Measurements from ENCODE around the gene PPIL4. TPM values are rescaled to one million over a fixed set of nuclear protein-coding genes. Genes with fewer than 3 reads are reported as not detected.
"Not testable (repeated sequence)": the region's sequence is repeated elsewhere in the genome, so short reads cannot be mapped to it uniquely, and the experiment has no call there.

Gene PPIL4
- total RNA-seq, 2 donors from 2014 or later = 18.6 to 24.3 TPM

- intact Hi-C loops (cut with DNase I, micrococcal nuclease) = no loop called here
These were observed 1.1 kb downstream of the PPIL4 start for GRCh38 chr6:149544646-149545257.

GRCh38 chr6:149541139-149541538 lies 4.7 kb downstream of the PPIL4 start:
- ATAC-seq (no peak), DNase-seq (no peak)
- intact Hi-C loops (cut with DNase I, micrococcal nuclease) = no loop called here

More at GRCh38 chr6:149544646-149545257, 1.1 kb downstream of the PPIL4 start:
- DNase-seq = no peak
- ATAC-seq = peak; percentile 4

GRCh38 chr6:149534742-149535141 lies 11.1 kb downstream of the PPIL4 start:
- intact Hi-C loops (cut with DNase I, micrococcal nuclease) = no loop called here
- ATAC-seq = no peak
- DNase-seq = no peak

GRCh38 chr6:149529650-149530049 lies 16.2 kb downstream of the PPIL4 start:
- DNase-seq (no peak), ATAC-seq (no peak)
- intact Hi-C loops (cut with DNase I, micrococcal nuclease) = no loop called here

GRCh38 chr6:149515494-149515893 lies 30.3 kb downstream of the PPIL4 start:
- no peak for DNase-seq
- ATAC-seq = no peak
- intact Hi-C loops (cut with DNase I, micrococcal nuclease) = loop anchor here in 1 of 2 donors (5.0 kb wide), 1 partner anchor 488 kb away; no protein-coding TSS in a partner anchor

- intact Hi-C loops (cut with DNase I, micrococcal nuclease) = no loop called here
- no peak for DNase-seq
- ATAC-seq = no peak
These were observed 31.9 kb downstream of the PPIL4 start for GRCh38 chr6:149513915-149514314.

- no peak for ATAC-seq
These were observed 34.9 kb downstream of the PPIL4 start for GRCh38 chr6:149510793-149511512.

GRCh38 chr6:149508485-149508884 lies 37.4 kb downstream of the PPIL4 start:
- no peak for DNase-seq
- no peak for ATAC-seq
- intact Hi-C loops (cut with DNase I, micrococcal nuclease) = no loop called here

More at GRCh38 chr6:149510793-149511512, 34.9 kb downstream of the PPIL4 start:
- no peak for DNase-seq
- intact Hi-C loops (cut with DNase I, micrococcal nuclease) = no loop called here

- intact Hi-C loops (cut with DNase I, micrococcal nuclease) = no loop called here
- ATAC-seq (no peak), DNase-seq (no peak)
These were observed 42.0 kb downstream of the PPIL4 start for GRCh38 chr6:149503872-149504271.

GRCh38 chr6:149503276-149503675 lies 42.6 kb downstream of the PPIL4 start:
- intact Hi-C loops (cut with DNase I, micrococcal nuclease) = no loop called here
- ATAC-seq (no peak), DNase-seq (no peak)

GRCh38 chr6:149501768-149502167 lies 44.1 kb downstream of the PPIL4 start:
- ATAC-seq (no peak), DNase-seq (no peak)
- intact Hi-C loops (cut with DNase I, micrococcal nuclease) = no loop called here

GRCh38 chr6:149501201-149501600 lies 44.6 kb downstream of the PPIL4 start:
- intact Hi-C loops (cut with DNase I, micrococcal nuclease) = no loop called here
- ATAC-seq = no peak
- no peak for DNase-seq

- ATAC-seq = no peak
These were observed 45.7 kb downstream of the PPIL4 start for GRCh38 chr6:149500096-149500495.

GRCh38 chr6:149499066-149499465 lies 46.8 kb downstream of the PPIL4 start:
- peak; percentile 85 for ATAC-seq
- intact Hi-C loops (cut with DNase I, micrococcal nuclease) = no loop called here

More at GRCh38 chr6:149500096-149500495, 45.7 kb downstream of the PPIL4 start:
- no peak for DNase-seq
- intact Hi-C loops (cut with DNase I, micrococcal nuclease) = no loop called here

GRCh38 chr6:149497365-149497764 lies 48.5 kb downstream of the PPIL4 start:
- DNase-seq (no peak), ATAC-seq (no peak)
- intact Hi-C loops (cut with DNase I, micrococcal nuclease) = no loop called here

More at GRCh38 chr6:149499066-149499465, 46.8 kb downstream of the PPIL4 start:
- DNase-seq = no peak

- DNase-seq; intact Hi-C loops (cut with DNase I, micrococcal nuclease): not testable (repeated sequence)
- peak; percentile 41 for ATAC-seq
These were observed 49.2 kb downstream of the PPIL4 start for GRCh38 chr6:149496597-149496996.

GRCh38 chr6:149495349-149496016 lies 50.4 kb downstream of the PPIL4 start:
- DNase-seq; intact Hi-C loops (cut with DNase I, micrococcal nuclease): not testable (repeated sequence)

GRCh38 chr6:149494810-149495209 lies 51.0 kb downstream of the PPIL4 start:
- ATAC-seq; intact Hi-C loops (cut with DNase I, micrococcal nuclease); DNase-seq: not testable (repeated sequence)

More at GRCh38 chr6:149495349-149496016, 50.4 kb downstream of the PPIL4 start:
- not testable (repeated sequence) for ATAC-seq

- peak; percentile 79 for ATAC-seq
- peak in 1 of 2 donors; percentile 56 for DNase-seq
These were observed 52.0 kb downstream of the PPIL4 start for GRCh38 chr6:149493761-149494320.

More at GRCh38 chr6:149493761-149494320, 52.0 kb downstream of the PPIL4 start:
- intact Hi-C loops (cut with DNase I, micrococcal nuclease) = no loop called here

Measured in left colon (tissue), 2 donors.